ENCODE results near the gene NAV1.

NAV1 gene

DNA sequence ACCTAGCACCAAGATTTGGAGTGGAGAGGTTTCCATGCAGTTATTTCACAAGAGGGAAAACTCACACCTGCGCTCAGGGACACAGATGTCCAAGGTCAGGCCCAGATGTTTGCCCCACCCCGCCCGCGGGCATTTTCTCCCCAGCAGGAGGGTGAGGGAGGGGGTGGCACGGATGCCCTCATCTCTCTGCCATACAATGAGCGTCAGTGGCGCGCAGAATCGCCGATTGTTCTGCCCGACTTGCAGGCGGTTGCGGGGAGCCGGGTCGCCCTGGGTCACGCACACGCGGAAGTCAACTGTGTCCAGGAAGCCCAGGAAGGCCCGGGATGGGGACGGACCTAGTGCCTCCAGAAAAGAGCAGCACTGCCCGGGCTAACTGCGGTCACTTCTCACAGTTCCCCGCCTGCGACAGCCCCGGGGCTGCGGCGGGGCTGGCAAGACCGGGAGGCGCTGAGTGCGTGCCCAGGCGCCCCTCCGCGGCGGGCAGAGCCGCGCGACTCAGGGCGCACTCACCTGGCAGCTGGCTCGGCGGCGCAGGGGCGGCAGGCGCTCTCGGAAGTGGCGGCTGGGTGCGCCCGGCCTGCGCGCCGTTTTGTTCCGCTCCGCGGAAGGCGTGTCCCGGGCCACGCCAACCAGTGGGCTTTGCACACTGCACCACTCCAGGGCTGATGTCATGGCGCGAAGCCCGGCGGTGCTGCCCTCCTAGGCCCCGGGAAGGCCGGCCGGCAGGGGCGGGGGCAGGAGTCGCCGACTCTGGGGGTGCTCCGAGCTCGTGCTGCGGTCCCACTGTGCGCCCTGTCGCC, 32.2 kb upstream of the NAV1 start, which contains the start of gene CSRP1:
Gene CSRP1, minus strand, starts transcription at position 567 of the 803 bp plus-strand sequence. CDS start 10,820 bp downstream, outside the sequence.
- Histone ChIP-seq H3K9me3 (ENCODE audit: severe bottlenecking) (no peaks in the 10 kb centered on the region), H3K36me3 (ENCODE audit: low read depth) (peaks cover 15% of the 10 kb centered on the region), H3K27me3 (ENCODE audit: insufficient read depth, poor library complexity, severe bottlenecking) (no peaks in the 10 kb centered on the region), H3K4me3 (ENCODE audit: severe bottlenecking) (peak within 1 kb of the TSS; percentile 70), H3K27ac (ENCODE audit: poor library complexity, severe bottlenecking) (peak within 1 kb of the TSS; percentile 89), H3K4me1 (ENCODE audit: insufficient read depth, poor library complexity, severe bottlenecking) (peaks cover 41% of the 10 kb centered on the region)
- DNase-seq (ENCODE audit: low spot score) (peak; percentile 81), ATAC-seq (ENCODE audit: low read depth) (peak; percentile 65)
- TF ChIP-seq CTCF (IDR thresholded peaks at IDR 0.05; ENCODE audit: poor library complexity, severe bottlenecking), result peak; percentile 29

- TF ChIP-seq CTCF (IDR thresholded peaks at IDR 0.05; ENCODE audit: poor library complexity, severe bottlenecking), result no peak
- peaks cover 40% of the 10 kb centered on the region for H3K4me1 ChIP-seq (ENCODE audit: insufficient read depth, poor library complexity, severe bottlenecking)
- no peaks in the 10 kb centered on the region for H3K9me3 ChIP-seq (ENCODE audit: severe bottlenecking)
- peak overlapping the region; percentile 89 for H3K27ac ChIP-seq (ENCODE audit: poor library complexity, severe bottlenecking)
- no peaks in the 10 kb centered on the region for H3K27me3 ChIP-seq (ENCODE audit: insufficient read depth, poor library complexity, severe bottlenecking)
- no peak for DNase-seq (ENCODE audit: low spot score)
- ATAC-seq (ENCODE audit: low read depth), result no peak
- peaks cover 15% of the 10 kb centered on the region for H3K36me3 ChIP-seq (ENCODE audit: low read depth)
- peak overlapping the region; percentile 70 for H3K4me3 ChIP-seq (ENCODE audit: severe bottlenecking)
These were observed 31.6 kb upstream of the NAV1 start for GRCh38 chr1:201507360-201507675.

DNA sequence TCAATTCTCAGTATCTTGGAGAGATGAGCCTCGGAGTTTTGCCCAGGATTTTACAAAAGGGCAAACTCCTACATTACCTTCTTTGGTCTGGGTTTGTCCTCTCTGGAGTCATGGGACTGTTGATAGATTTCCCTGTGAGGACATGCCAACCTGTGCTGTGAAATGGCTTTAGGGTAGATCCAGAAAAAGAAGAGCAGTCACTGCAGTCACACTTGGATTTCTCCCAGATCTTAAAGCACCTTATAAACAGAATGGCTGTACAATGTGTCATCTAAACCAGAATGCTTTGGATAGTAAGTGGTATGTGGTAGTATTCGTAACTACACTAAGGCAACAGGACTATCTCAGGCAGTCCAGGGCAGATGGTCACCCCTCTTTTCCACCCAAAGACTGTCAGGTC, 30.1 kb upstream of the NAV1 start:
- H3K4me1 ChIP-seq (ENCODE audit: insufficient read depth, poor library complexity, severe bottlenecking), result peaks cover 27% of the 10 kb centered on the region
- ATAC-seq (ENCODE audit: low read depth), result no peak
- no peak overlapping the region for H3K4me3 ChIP-seq (ENCODE audit: severe bottlenecking)
- no peak for DNase-seq (ENCODE audit: low spot score)
- H3K27ac ChIP-seq (ENCODE audit: poor library complexity, severe bottlenecking), result no peak overlapping the region
- H3K9me3 ChIP-seq (ENCODE audit: severe bottlenecking), result no peaks in the 10 kb centered on the region
- peaks cover 5% of the 10 kb centered on the region for H3K36me3 ChIP-seq (ENCODE audit: low read depth)
- TF ChIP-seq CTCF (IDR thresholded peaks at IDR 0.05; ENCODE audit: poor library complexity, severe bottlenecking), result no peak
- H3K27me3 ChIP-seq (ENCODE audit: insufficient read depth, poor library complexity, severe bottlenecking), result no peaks in the 10 kb centered on the region

DNA sequence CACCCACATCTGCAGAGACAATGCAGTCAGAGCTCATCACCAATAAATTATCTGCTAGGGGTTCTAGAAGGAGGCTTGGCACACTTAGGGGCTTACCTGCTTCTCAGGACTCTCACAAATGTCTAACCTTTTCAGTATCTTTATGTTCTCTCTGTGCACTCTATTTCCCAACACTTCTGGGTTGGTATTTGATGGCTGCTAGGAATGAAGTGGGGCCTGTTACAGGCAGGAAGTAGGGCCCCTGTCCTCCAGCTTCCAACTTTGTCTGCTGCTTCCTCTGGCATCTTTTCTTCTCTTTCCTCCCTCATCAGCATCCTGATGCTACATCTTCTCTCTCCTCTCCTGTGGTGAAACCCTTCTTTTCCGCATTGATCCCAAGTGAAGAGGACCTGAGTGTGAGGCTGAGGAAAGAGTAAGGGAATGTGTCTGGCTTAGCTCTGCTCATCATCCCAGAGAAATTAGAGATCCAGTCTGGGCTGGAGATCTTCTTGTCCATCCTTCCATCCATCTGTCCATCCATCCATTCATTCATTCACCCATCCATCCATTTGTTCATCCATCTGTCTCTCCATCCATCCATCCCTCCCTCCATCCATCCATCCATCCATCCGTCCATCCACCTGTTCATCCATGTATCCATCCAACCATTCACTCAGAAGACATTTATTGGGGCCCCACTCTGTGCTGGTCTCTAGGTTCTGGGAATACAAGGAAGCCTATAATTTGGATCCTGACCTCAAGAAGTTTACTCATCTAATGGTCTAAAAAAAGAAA, 29.1 kb upstream of the NAV1 start:
- H3K4me1 ChIP-seq (ENCODE audit: insufficient read depth, poor library complexity, severe bottlenecking), result peaks cover 17% of the 10 kb centered on the region
- H3K9me3 ChIP-seq (ENCODE audit: severe bottlenecking), result no peaks in the 10 kb centered on the region
- TF ChIP-seq CTCF (IDR thresholded peaks at IDR 0.05; ENCODE audit: poor library complexity, severe bottlenecking), result no peak
- DNase-seq (ENCODE audit: low spot score) (no peak), ATAC-seq (ENCODE audit: low read depth) (no peak)
- no peaks in the 10 kb centered on the region for H3K36me3 ChIP-seq (ENCODE audit: low read depth)
- H3K4me3 ChIP-seq (ENCODE audit: severe bottlenecking), result no peak overlapping the region
- H3K27me3 ChIP-seq (ENCODE audit: insufficient read depth, poor library complexity, severe bottlenecking), result no peaks in the 10 kb centered on the region
- no peak overlapping the region for H3K27ac ChIP-seq (ENCODE audit: poor library complexity, severe bottlenecking)
